SK-N-SH (cell line): ENCODE measurements around the gene EMILIN2. TPM values are rescaled to one million over a fixed set of nuclear protein-coding genes. Genes with fewer than 3 reads are reported as not detected.

Experiments used
- CTCF ChIA-PET: fragments of 300-600, 350-600 bp; formaldehyde crosslinking; extraction: SDS; loops from one replicate; lab custom pipeline; 2021; lab: Yijun Ruan, JAX
- POLR2A ChIA-PET: fragments of 350-600 bp; sonication (Branson Sonifier 250); formaldehyde crosslinking; extraction: SDS; loops from one replicate; lab custom pipeline; 2020; ENCODE audit warnings: antibody characterized with exemption, inconsistent platforms; lab: Yijun Ruan, JAX
- DNase-seq: peaks from one replicate; pipeline ENCODE4 v3.0.0; 2012
- H2AFZ ChIP-seq: fragments of 200-600 bp; sonication (generic); 2 replicates; pipeline ENCODE4 v1.8.1; 2016; ENCODE audit warnings: antibody characterized with exemption, mild to moderate bottlenecking, low read depth
- H3F3A ChIP-seq: fragments of 200-600 bp; sonication (generic); replicated peaks from 2 replicates; pipeline ENCODE3; 2016; ENCODE audit warnings: antibody characterized with exemption, mild to moderate bottlenecking; ENCODE audit not compliant: insufficient read depth
- H3K27ac ChIP-seq, 2 experiments: fragments of 200-500 bp in 1 of 2; fragments of 200-600 bp in 1 of 2; sonication (Bioruptor generic) in 1 of 2; sonication (generic), shearing (Covaris generic) in 1 of 2; 2 replicates each; pipeline versions ENCODE4 v1.5.1 to v1.6.1; 2014 to 2016; ENCODE audit warnings: low read depth in 2 of 2, inconsistent platforms in 1 of 2, low read length in 1 of 2, mild to moderate bottlenecking in 1 of 2, mixed read lengths in 1 of 2
- H3K27me3 ChIP-seq: fragments of 200-600 bp; sonication (generic), shearing (Covaris generic); 2 replicates; pipeline ENCODE4 v1.6.1; 2016; ENCODE audit warnings: mixed run types; ENCODE audit not compliant: insufficient read depth
- H3K36me3 ChIP-seq, 2 experiments: fragments of 200-500 bp in 1 of 2; fragments of 200-600 bp in 1 of 2; sonication (Bioruptor generic) in 1 of 2; sonication (generic) in 1 of 2; replicated peaks in 1 of 2; 2 replicates each; pipeline versions ENCODE3 to v1.5.1; 2014 to 2016; ENCODE audit warnings: low read length in 1 of 2, mild to moderate bottlenecking in 1 of 2; ENCODE audit not compliant: insufficient read depth in 2 of 2, control insufficient read depth in 1 of 2
- H3K4me1 ChIP-seq, 2 experiments: fragments of 200-500 bp in 1 of 2; fragments of 200-600 bp in 1 of 2; sonication (Bioruptor generic) in 1 of 2; sonication (generic), shearing (Covaris generic) in 1 of 2; 2 replicates each; pipeline versions ENCODE4 v1.5.1 to v1.6.1; 2014 to 2016; ENCODE audit warnings: low read depth in 1 of 2, low read length in 1 of 2, mixed run types in 1 of 2; ENCODE audit not compliant: insufficient read depth in 2 of 2, control insufficient read depth in 1 of 2
- H3K4me2 ChIP-seq: fragments of 200-600 bp; sonication (generic), shearing (Covaris generic); 2 replicates; pipeline ENCODE4 v1.6.1; 2017; ENCODE audit warnings: mixed run types
- H3K4me3 ChIP-seq, 2 experiments: fragments of 200-500 bp in 1 of 2; fragments of 200-600 bp in 1 of 2; sonication (Bioruptor generic) in 1 of 2; sonication (generic), shearing (Covaris generic) in 1 of 2; 2 replicates each; pipeline versions ENCODE4 v1.5.1 to v1.8.1; 2014 to 2016; ENCODE audit warnings: low read depth in 2 of 2, inconsistent platforms in 1 of 2, low read length in 1 of 2, mild to moderate bottlenecking in 1 of 2, mixed read lengths in 1 of 2, moderate library complexity in 1 of 2
- H3K79me2 ChIP-seq: fragments of 200-600 bp; sonication (generic); 2 replicates; pipeline ENCODE4 v1.8.1; 2017; ENCODE audit warnings: mild to moderate bottlenecking; ENCODE audit not compliant: insufficient read depth
- H3K9ac ChIP-seq: fragments of 200-600 bp; sonication (generic); 2 replicates; pipeline ENCODE4 v1.6.1; 2017; ENCODE audit warnings: mixed run types
- H3K9me2 ChIP-seq: fragments of 200-600 bp; sonication (generic); 2 replicates; pipeline ENCODE4 v1.6.1; 2017; ENCODE audit warnings: mixed run types
- H3K9me3 ChIP-seq: fragments of 200-600 bp; sonication (generic); 2 replicates; pipeline ENCODE4 v1.6.1; 2017; ENCODE audit warnings: mixed run types, mild to moderate bottlenecking, moderate library complexity
- H4K20me1 ChIP-seq: fragments of 200-600 bp; sonication (generic); 2 replicates; pipeline ENCODE4 v1.6.1; 2017; ENCODE audit warnings: mild to moderate bottlenecking, mixed run types; ENCODE audit not compliant: insufficient read depth
- EP300 ChIP-seq, 2 experiments: IDR thresholded peaks; 2 replicates each; pipeline versions ENCODE4 v1.4.0 to v1.6.1; 2012; ENCODE audit warnings: borderline replicate concordance in 1 of 2, low read depth in 1 of 2, low read length in 1 of 2
- FOSL2 ChIP-seq: IDR thresholded peaks from 2 replicates; pipeline ENCODE4 v1.4.0; 2012; ENCODE audit warnings: low read depth, mild to moderate bottlenecking, moderate library complexity, borderline replicate concordance
- GATA2 ChIP-seq: sonication (generic); formaldehyde crosslinking; IDR thresholded peaks from 2 replicates; pipeline ENCODE4 v1.5.0; 2020; ENCODE audit warnings: mild to moderate bottlenecking, missing genetic modification reagents
- IRF3 ChIP-seq: fragments of 150-350 bp; IDR thresholded peaks from 2 replicates; pipeline ENCODE4 v1.6.1; 2016; ENCODE audit warnings: mild to moderate bottlenecking, low read depth, low read length
- MEF2A ChIP-seq: IDR thresholded peaks from 2 replicates; pipeline ENCODE4 v1.4.0; 2012; ENCODE audit warnings: low read depth, borderline replicate concordance
- MXI1 ChIP-seq: IDR thresholded peaks from 2 replicates; pipeline ENCODE4 v1.6.1; 2012; ENCODE audit warnings: mild to moderate bottlenecking, low read depth, low read length, improper control_type of control experiment
- PBX3 ChIP-seq: IDR thresholded peaks from 2 replicates; pipeline ENCODE4; 2012
- POLR2AphosphoS5 ChIP-seq: IDR thresholded peaks from 2 replicates; pipeline ENCODE4 v1.6.1; 2012; ENCODE audit warnings: low read depth, low read length
- RCOR1 ChIP-seq: fragments of 150-350 bp; IDR thresholded peaks from 2 replicates; pipeline ENCODE4 v1.6.1; 2017; ENCODE audit warnings: antibody characterized with exemption, low read length
- RXRA ChIP-seq: IDR thresholded peaks from 2 replicates; pipeline ENCODE4 v1.4.0; 2012; ENCODE audit warnings: low read depth, mild to moderate bottlenecking, borderline replicate concordance
- SMC3 ChIP-seq: IDR thresholded peaks from 2 replicates; pipeline ENCODE4 v1.6.1; 2012; ENCODE audit warnings: low read depth, low read length, improper control_type of control experiment
- TEAD4 ChIP-seq: IDR thresholded peaks from 2 replicates; pipeline ENCODE4 v1.4.0; 2012; ENCODE audit warnings: mild to moderate bottlenecking, borderline replicate concordance; ENCODE audit not compliant: insufficient read depth
- YY1 ChIP-seq: IDR thresholded peaks from 2 replicates; pipeline ENCODE4 v1.4.0; 2012; ENCODE audit warnings: low read depth, mild to moderate bottlenecking
- WGBS: methylation state at CpG from one replicate; pipeline ENCODE4 v1.1.6; 2017; ENCODE audit warnings: low lambda C conversion rate; 5-methylcytosine and 5-hydroxymethylcytosine counted together
- polyA plus RNA-seq, 3 experiments: library from polyadenylated mRNA; depleted of rRNA; stranded (reverse); fragments of >200 nt; gene quantifications; 2 replicates each; pipeline ENCODE4 v1.2.3, GENCODE V29; 2012
- TF ChIP-seq, protein P1 (sequence below): IDR thresholded peaks from 2 replicates; pipeline ENCODE4 v1.6.1; 2012; ENCODE audit warnings: mild to moderate bottlenecking, low read depth, low read length, moderate library complexity
- TF ChIP-seq, protein P2 (sequence below): IDR thresholded peaks from 2 replicates; pipeline ENCODE4 v1.4.0; 2012; ENCODE audit warnings: low read depth
- TF ChIP-seq, protein P3 (sequence below): fragments of 150-350 bp; IDR thresholded peaks from 2 replicates; pipeline ENCODE4 v1.6.1; 2017; ENCODE audit warnings: antibody characterized with exemption, low read length, low read depth, borderline replicate concordance
- TF ChIP-seq, protein P4 (sequence below): IDR thresholded peaks from 2 replicates; pipeline ENCODE4 v1.4.0; 2012; ENCODE audit warnings: low read depth, borderline replicate concordance
- TF ChIP-seq, protein P5 (sequence below): fragments of 200-600 bp; sonication (generic); IDR thresholded peaks from 2 replicates; pipeline ENCODE4 v1.6.1; 2017; ENCODE audit warnings: antibody characterized with exemption, mild to moderate bottlenecking, moderate library complexity

EMILIN2 gene
- polyA plus RNA-seq, 1 of the 3 experiments (the other 2 are of a cell fraction) = 1.4 TPM

GRCh38 chr18:2883076-2883735 lies 36.4 kb downstream of the EMILIN2 start:
- Histone ChIP-seq H3K4me2 (no peak overlapping the region), H3K4me1 (no peaks in the 10 kb centered on the region), H3K9me2 (no peaks in the 10 kb centered on the region), H3K9me3 (no peaks in the 10 kb centered on the region), H3K9ac (no peak overlapping the region), H3K27ac (no peak overlapping the region), H3K79me2 (no peaks in the 10 kb centered on the region), H4K20me1 (no peaks in the 10 kb centered on the region), H3K36me3 (no peaks in the 10 kb centered on the region), H3K27me3 (peaks cover 7% of the 10 kb centered on the region; the same call in 1 of the 2 replicates), H3K4me3 (no peak overlapping the region), H3F3A (no peaks in the 10 kb centered on the region), H2AFZ (no peak overlapping the region)
- DNase-seq = no peak
- TF ChIP-seq PBX3 = no peak
- TF ChIP-seq EP300 (IDR thresholded peaks at IDR 0.05; ENCODE audit: borderline replicate concordance in 1 of 2, low read depth in 1 of 2, low read length in 1 of 2) = no peak
- no peak for TF ChIP-seq RXRA
- TF ChIP-seq, protein P1, sequence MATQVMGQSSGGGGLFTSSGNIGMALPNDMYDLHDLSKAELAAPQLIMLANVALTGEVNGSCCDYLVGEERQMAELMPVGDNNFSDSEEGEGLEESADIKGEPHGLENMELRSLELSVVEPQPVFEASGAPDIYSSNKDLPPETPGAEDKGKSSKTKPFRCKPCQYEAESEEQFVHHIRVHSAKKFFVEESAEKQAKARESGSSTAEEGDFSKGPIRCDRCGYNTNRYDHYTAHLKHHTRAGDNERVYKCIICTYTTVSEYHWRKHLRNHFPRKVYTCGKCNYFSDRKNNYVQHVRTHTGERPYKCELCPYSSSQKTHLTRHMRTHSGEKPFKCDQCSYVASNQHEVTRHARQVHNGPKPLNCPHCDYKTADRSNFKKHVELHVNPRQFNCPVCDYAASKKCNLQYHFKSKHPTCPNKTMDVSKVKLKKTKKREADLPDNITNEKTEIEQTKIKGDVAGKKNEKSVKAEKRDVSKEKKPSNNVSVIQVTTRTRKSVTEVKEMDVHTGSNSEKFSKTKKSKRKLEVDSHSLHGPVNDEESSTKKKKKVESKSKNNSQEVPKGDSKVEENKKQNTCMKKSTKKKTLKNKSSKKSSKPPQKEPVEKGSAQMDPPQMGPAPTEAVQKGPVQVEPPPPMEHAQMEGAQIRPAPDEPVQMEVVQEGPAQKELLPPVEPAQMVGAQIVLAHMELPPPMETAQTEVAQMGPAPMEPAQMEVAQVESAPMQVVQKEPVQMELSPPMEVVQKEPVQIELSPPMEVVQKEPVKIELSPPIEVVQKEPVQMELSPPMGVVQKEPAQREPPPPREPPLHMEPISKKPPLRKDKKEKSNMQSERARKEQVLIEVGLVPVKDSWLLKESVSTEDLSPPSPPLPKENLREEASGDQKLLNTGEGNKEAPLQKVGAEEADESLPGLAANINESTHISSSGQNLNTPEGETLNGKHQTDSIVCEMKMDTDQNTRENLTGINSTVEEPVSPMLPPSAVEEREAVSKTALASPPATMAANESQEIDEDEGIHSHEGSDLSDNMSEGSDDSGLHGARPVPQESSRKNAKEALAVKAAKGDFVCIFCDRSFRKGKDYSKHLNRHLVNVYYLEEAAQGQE = no peak
- TF ChIP-seq FOSL2 = no peak
- no peak for TF ChIP-seq MXI1
- TF ChIP-seq IRF3 = no peak
- TF ChIP-seq, protein P2, sequence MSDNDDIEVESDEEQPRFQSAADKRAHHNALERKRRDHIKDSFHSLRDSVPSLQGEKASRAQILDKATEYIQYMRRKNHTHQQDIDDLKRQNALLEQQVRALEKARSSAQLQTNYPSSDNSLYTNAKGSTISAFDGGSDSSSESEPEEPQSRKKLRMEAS = no peak
- TF ChIP-seq, protein P3, sequence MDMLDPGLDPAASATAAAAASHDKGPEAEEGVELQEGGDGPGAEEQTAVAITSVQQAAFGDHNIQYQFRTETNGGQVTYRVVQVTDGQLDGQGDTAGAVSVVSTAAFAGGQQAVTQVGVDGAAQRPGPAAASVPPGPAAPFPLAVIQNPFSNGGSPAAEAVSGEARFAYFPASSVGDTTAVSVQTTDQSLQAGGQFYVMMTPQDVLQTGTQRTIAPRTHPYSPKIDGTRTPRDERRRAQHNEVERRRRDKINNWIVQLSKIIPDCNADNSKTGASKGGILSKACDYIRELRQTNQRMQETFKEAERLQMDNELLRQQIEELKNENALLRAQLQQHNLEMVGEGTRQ = no peak
- no peak for TF ChIP-seq SMC3
- TF ChIP-seq RCOR1 = no peak
- no peak for TF ChIP-seq POLR2AphosphoS5
- no peak for TF ChIP-seq YY1
- TF ChIP-seq, protein P4, sequence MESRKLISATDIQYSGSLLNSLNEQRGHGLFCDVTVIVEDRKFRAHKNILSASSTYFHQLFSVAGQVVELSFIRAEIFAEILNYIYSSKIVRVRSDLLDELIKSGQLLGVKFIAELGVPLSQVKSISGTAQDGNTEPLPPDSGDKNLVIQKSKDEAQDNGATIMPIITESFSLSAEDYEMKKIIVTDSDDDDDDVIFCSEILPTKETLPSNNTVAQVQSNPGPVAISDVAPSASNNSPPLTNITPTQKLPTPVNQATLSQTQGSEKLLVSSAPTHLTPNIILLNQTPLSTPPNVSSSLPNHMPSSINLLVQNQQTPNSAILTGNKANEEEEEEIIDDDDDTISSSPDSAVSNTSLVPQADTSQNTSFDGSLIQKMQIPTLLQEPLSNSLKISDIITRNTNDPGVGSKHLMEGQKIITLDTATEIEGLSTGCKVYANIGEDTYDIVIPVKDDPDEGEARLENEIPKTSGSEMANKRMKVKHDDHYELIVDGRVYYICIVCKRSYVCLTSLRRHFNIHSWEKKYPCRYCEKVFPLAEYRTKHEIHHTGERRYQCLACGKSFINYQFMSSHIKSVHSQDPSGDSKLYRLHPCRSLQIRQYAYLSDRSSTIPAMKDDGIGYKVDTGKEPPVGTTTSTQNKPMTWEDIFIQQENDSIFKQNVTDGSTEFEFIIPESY = no peak
- no peak for TF ChIP-seq MEF2A
- TF ChIP-seq, protein P5, sequence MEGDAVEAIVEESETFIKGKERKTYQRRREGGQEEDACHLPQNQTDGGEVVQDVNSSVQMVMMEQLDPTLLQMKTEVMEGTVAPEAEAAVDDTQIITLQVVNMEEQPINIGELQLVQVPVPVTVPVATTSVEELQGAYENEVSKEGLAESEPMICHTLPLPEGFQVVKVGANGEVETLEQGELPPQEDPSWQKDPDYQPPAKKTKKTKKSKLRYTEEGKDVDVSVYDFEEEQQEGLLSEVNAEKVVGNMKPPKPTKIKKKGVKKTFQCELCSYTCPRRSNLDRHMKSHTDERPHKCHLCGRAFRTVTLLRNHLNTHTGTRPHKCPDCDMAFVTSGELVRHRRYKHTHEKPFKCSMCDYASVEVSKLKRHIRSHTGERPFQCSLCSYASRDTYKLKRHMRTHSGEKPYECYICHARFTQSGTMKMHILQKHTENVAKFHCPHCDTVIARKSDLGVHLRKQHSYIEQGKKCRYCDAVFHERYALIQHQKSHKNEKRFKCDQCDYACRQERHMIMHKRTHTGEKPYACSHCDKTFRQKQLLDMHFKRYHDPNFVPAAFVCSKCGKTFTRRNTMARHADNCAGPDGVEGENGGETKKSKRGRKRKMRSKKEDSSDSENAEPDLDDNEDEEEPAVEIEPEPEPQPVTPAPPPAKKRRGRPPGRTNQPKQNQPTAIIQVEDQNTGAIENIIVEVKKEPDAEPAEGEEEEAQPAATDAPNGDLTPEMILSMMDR = no peak
- no peak for TF ChIP-seq TEAD4
- TF ChIP-seq GATA2 (CRISPR knock-in tag) = no peak
- ChIA-PET POLR2A (no interaction called here), CTCF (no interaction called here)
- WGBS = 78% methylated on average over 7 of the region's 10 CpGs
